SJCRH30 (cell line): Measurements from ENCODE around the gene AXIN2. TPM values are rescaled to one million over a fixed set of nuclear protein-coding genes. Genes with fewer than 3 reads are reported as not detected.
A peak's percentile ranks its signal among the peaks of the same experiment; 100 is the strongest.

Experiments
- DNase-seq, 2 experiments: peaks; one replicate each; pipeline ENCODE4 v3.0.0-alpha.2; 2015 to 2020
- H3K27ac ChIP-seq: fragments of 250-450 bp; sonication (Bioruptor Pico); 2 replicates; pipeline ENCODE4 v1.5.1; 2020; ENCODE audit warnings: mild to moderate bottlenecking, moderate library complexity
- H3K27me3 ChIP-seq: fragments of 250-450 bp; sonication (Bioruptor Pico); 2 replicates; pipeline ENCODE4 v1.5.1; 2020; ENCODE audit warnings: mild to moderate bottlenecking, moderate library complexity
- H3K36me3 ChIP-seq: fragments of 250-450 bp; sonication (Bioruptor Pico); 2 replicates; pipeline ENCODE4 v1.5.1; 2020; ENCODE audit warnings: mild to moderate bottlenecking, moderate library complexity
- H3K4me1 ChIP-seq: fragments of 250-450 bp; sonication (Bioruptor Pico); 2 replicates; pipeline ENCODE4 v1.5.1; 2020; ENCODE audit warnings: mild to moderate bottlenecking, moderate library complexity
- H3K4me3 ChIP-seq: fragments of 250-450 bp; sonication (Bioruptor Pico); 2 replicates; pipeline ENCODE4 v1.5.1; 2020; ENCODE audit warnings: mild to moderate bottlenecking, moderate library complexity
- H3K9me3 ChIP-seq: fragments of 250-450 bp; sonication (Bioruptor Pico); replicated peaks from 2 replicates; pipeline ENCODE4 v1.5.1; 2020; ENCODE audit warnings: mild to moderate bottlenecking, moderate library complexity
- total RNA-seq: library from RNA; depleted of rRNA; stranded (reverse); fragments of >200 nt; shearing (Covaris generic); gene quantifications from 2 replicates; pipeline ENCODE4 v1.2.3, GENCODE V29; 2014; rRNA removed

AXIN2 gene
- 6.5 and 8.5 TPM in 2 replicates for total RNA-seq

GRCh38 chr17:65561452-65562205 lies at the start of gene AXIN2:
TSS of gene AXIN2 (minus strand) at chr17:65561648. CDS start at chr17:65558620, 3,028 bp downstream.
- H3K4me1 ChIP-seq: peaks cover 18% of the 10 kb centered on the region
- no peaks in the 10 kb centered on the region for H3K27me3 ChIP-seq
- H3K27ac ChIP-seq: peak within 1 kb of the TSS; percentile 89
- 0 out of 2 replicates have a peak, but pooled peaks cover 2% of the 10 kb centered on the region for H3K36me3 ChIP-seq
- H3K4me3 ChIP-seq: peak within 1 kb of the TSS; percentile 94
- no peaks in the 10 kb centered on the region for H3K9me3 ChIP-seq
- DNase-seq: peak; percentile 92

- Histone ChIP-seq H3K4me1 (no peaks in the 10 kb centered on the region), H3K27me3 (no peaks in the 10 kb centered on the region), H3K27ac (no peak overlapping the region), H3K9me3 (no peaks in the 10 kb centered on the region), H3K4me3 (no peak overlapping the region), H3K36me3 (peaks cover 3% of the 10 kb centered on the region; the same call in 1 of the 2 replicates)
- DNase-seq: no peak
Measured at GRCh38 chr17:65609749-65610148, 48.3 kb upstream of the AXIN2 start.

GRCh38 chr17:65609286-65609685 lies 47.8 kb upstream of the AXIN2 start:
- H3K27ac ChIP-seq: no peak overlapping the region
- H3K4me3 ChIP-seq: no peak overlapping the region
- no peaks in the 10 kb centered on the region for H3K27me3 ChIP-seq
- DNase-seq: no peak
- H3K4me1 ChIP-seq: no peaks in the 10 kb centered on the region
- peaks cover 3% of the 10 kb centered on the region; the same call in 1 of the 2 replicates for H3K36me3 ChIP-seq
- no peaks in the 10 kb centered on the region for H3K9me3 ChIP-seq

- Histone ChIP-seq H3K4me1 (no peaks in the 10 kb centered on the region), H3K9me3 (no peaks in the 10 kb centered on the region), H3K36me3 (no peaks in the 10 kb centered on the region), H3K27ac (no peak overlapping the region), H3K4me3 (no peak overlapping the region), H3K27me3 (no peaks in the 10 kb centered on the region)
- DNase-seq: no peak
Measured at GRCh38 chr17:65604070-65604469, 42.6 kb upstream of the AXIN2 start.

- Histone ChIP-seq H3K27me3 (no peaks in the 10 kb centered on the region), H3K36me3 (no peaks in the 10 kb centered on the region), H3K4me3 (no peak overlapping the region), H3K4me1 (no peaks in the 10 kb centered on the region), H3K27ac (no peak overlapping the region), H3K9me3 (no peaks in the 10 kb centered on the region)
- no peak for DNase-seq
Measured at GRCh38 chr17:65601881-65602280, 40.4 kb upstream of the AXIN2 start.

- DNase-seq: no peak
- Histone ChIP-seq H3K9me3 (no peaks in the 10 kb centered on the region), H3K4me1 (no peaks in the 10 kb centered on the region), H3K4me3 (no peak overlapping the region), H3K27ac (no peak overlapping the region), H3K27me3 (no peaks in the 10 kb centered on the region), H3K36me3 (no peaks in the 10 kb centered on the region)
Measured at GRCh38 chr17:65601145-65601544, 39.7 kb upstream of the AXIN2 start.

- Histone ChIP-seq H3K4me1 (no peaks in the 10 kb centered on the region), H3K36me3 (no peaks in the 10 kb centered on the region), H3K27me3 (no peaks in the 10 kb centered on the region), H3K4me3 (no peak overlapping the region), H3K27ac (no peak overlapping the region), H3K9me3 (no peaks in the 10 kb centered on the region)
- no peak for DNase-seq
Measured at GRCh38 chr17:65600518-65600917, 39.1 kb upstream of the AXIN2 start.

GRCh38 chr17:65599650-65600049 lies 38.2 kb upstream of the AXIN2 start:
- no peaks in the 10 kb centered on the region for H3K4me1 ChIP-seq
- no peak for DNase-seq
- no peaks in the 10 kb centered on the region for H3K9me3 ChIP-seq
- no peaks in the 10 kb centered on the region for H3K36me3 ChIP-seq
- H3K27ac ChIP-seq: no peak overlapping the region
- no peaks in the 10 kb centered on the region for H3K27me3 ChIP-seq
- no peak overlapping the region for H3K4me3 ChIP-seq

- Histone ChIP-seq H3K27me3 (no peaks in the 10 kb centered on the region), H3K4me3 (no peak overlapping the region), H3K27ac (no peak overlapping the region), H3K9me3 (no peaks in the 10 kb centered on the region), H3K36me3 (no peaks in the 10 kb centered on the region), H3K4me1 (no peaks in the 10 kb centered on the region)
- no peak for DNase-seq
Measured at GRCh38 chr17:65598746-65599145, 37.3 kb upstream of the AXIN2 start.

GRCh38 chr17:65595071-65595656 lies 33.7 kb upstream of the AXIN2 start:
- Histone ChIP-seq H3K36me3 (no peaks in the 10 kb centered on the region), H3K4me3 (no peak overlapping the region), H3K27me3 (no peaks in the 10 kb centered on the region), H3K27ac (no peak overlapping the region), H3K9me3 (no peaks in the 10 kb centered on the region), H3K4me1 (no peaks in the 10 kb centered on the region)
- no peak for DNase-seq

- no peak for DNase-seq
- Histone ChIP-seq H3K27me3 (no peaks in the 10 kb centered on the region), H3K9me3 (no peaks in the 10 kb centered on the region), H3K4me3 (no peak overlapping the region), H3K4me1 (no peaks in the 10 kb centered on the region), H3K27ac (no peak overlapping the region), H3K36me3 (no peaks in the 10 kb centered on the region)
Measured at GRCh38 chr17:65593855-65594845, 32.7 kb upstream of the AXIN2 start.

GRCh38 chr17:65593092-65593854 lies 31.8 kb upstream of the AXIN2 start:
- no peaks in the 10 kb centered on the region for H3K27me3 ChIP-seq
- H3K9me3 ChIP-seq: no peaks in the 10 kb centered on the region
- DNase-seq: no peak
- no peaks in the 10 kb centered on the region for H3K36me3 ChIP-seq
- H3K4me1 ChIP-seq: no peaks in the 10 kb centered on the region
- H3K4me3 ChIP-seq: no peak overlapping the region
- no peak overlapping the region for H3K27ac ChIP-seq

- Histone ChIP-seq H3K27ac (no peak overlapping the region), H3K27me3 (no peaks in the 10 kb centered on the region), H3K4me3 (no peak overlapping the region), H3K9me3 (no peaks in the 10 kb centered on the region), H3K4me1 (no peaks in the 10 kb centered on the region), H3K36me3 (no peaks in the 10 kb centered on the region)
- DNase-seq: no peak
Measured at GRCh38 chr17:65592125-65592965, 30.9 kb upstream of the AXIN2 start.
